GM18505 (cell line): Measurements from ENCODE around the gene FAM193B.
"Not testable (repeated sequence)": the region's sequence is repeated elsewhere in the genome, so short reads cannot be mapped to it uniquely, and the experiment has no call there.

ENCODE experiments used
- ATAC-seq: cut with Tn5 transposase; IDR thresholded peaks from one replicate; pipeline ENCODE4 v1.9.1; 2021; ENCODE audit not compliant: unreplicated experiment
- POLR2A ChIP-seq: IDR thresholded peaks from 4 replicates; pipeline ENCODE4 v1.6.1; 2011; ENCODE audit warnings: borderline replicate concordance; ENCODE audit not compliant: insufficient read depth, insufficient read length; ENCODE audit errors: extremely low read depth

Gene FAM193B

GRCh38 chr5:177494346-177495195 lies 59.8 kb downstream of the FAM193B start:
- no peak for ATAC-seq
- TF ChIP-seq POLR2A, result no peak

GRCh38 chr5:177493795-177494345 lies 60.5 kb downstream of the FAM193B start:
- no peak for ATAC-seq
- TF ChIP-seq POLR2A, result no peak

- no peak for ATAC-seq
- no peak for TF ChIP-seq POLR2A
Measured at GRCh38 chr5:177492841-177493240, 61.5 kb downstream of the FAM193B start.

GRCh38 chr5:177491983-177492746 lies 62.2 kb downstream of the FAM193B start:
- no peak for TF ChIP-seq POLR2A
- ATAC-seq, result no peak

- ATAC-seq, result no peak
Measured at GRCh38 chr5:177491429-177491945, 62.9 kb downstream of the FAM193B start.

GRCh38 chr5:177490992-177491391 lies 63.4 kb downstream of the FAM193B start:
- no peak for ATAC-seq
- no peak for TF ChIP-seq POLR2A

More at GRCh38 chr5:177491429-177491945, 62.9 kb downstream of the FAM193B start:
- TF ChIP-seq POLR2A, result no peak

GRCh38 chr5:177490311-177490991 lies 63.9 kb downstream of the FAM193B start:
- ATAC-seq, result no peak
- TF ChIP-seq POLR2A, result no peak

- no peak for TF ChIP-seq POLR2A
- ATAC-seq, result no peak
Measured at GRCh38 chr5:177489119-177489716, 65.1 kb downstream of the FAM193B start.

- no peak for ATAC-seq
- TF ChIP-seq POLR2A, result no peak
Measured at GRCh38 chr5:177487975-177488374, 66.4 kb downstream of the FAM193B start.

- no peak for ATAC-seq
- TF ChIP-seq POLR2A, result no peak
Measured at GRCh38 chr5:177487144-177487543, 67.2 kb downstream of the FAM193B start.

GRCh38 chr5:177486256-177486655 lies 68.1 kb downstream of the FAM193B start:
- no peak for TF ChIP-seq POLR2A
- no peak for ATAC-seq

- ATAC-seq, result not testable (repeated sequence)
Measured at GRCh38 chr5:177485753-177486152, 68.6 kb downstream of the FAM193B start.
